GM21723 (cell line): ENCODE results near the gene PLEKHA8.

Source experiments
- ATAC-seq: cut with Tn5 transposase; IDR thresholded peaks from one replicate; pipeline ENCODE4 v1.9.1; 2021; ENCODE audit warnings: mild to moderate bottlenecking, moderate library complexity; ENCODE audit not compliant: unreplicated experiment

The PLEKHA8 gene

GRCh38 chr7:30022991-30023390 lies 5.2 kb upstream of the PLEKHA8 start:
- no peak for ATAC-seq

- no peak for ATAC-seq
Measured at GRCh38 chr7:30023524-30023923, 4.7 kb upstream of the PLEKHA8 start.

- ATAC-seq: peak; percentile 77
Measured at GRCh38 chr7:30026229-30027064, 1.8 kb upstream of the PLEKHA8 start, which contains the start of gene FKBP14. FKBP14 (minus strand) TSS chr7:30026702; CDS start chr7:30026508, 194 bp downstream.

GRCh38 chr7:30027065-30027456 lies 1.2 kb upstream of the PLEKHA8 start:
- peak; percentile 20 for ATAC-seq

- ATAC-seq: peak; percentile 4
Measured at GRCh38 chr7:30027740-30028215, 434 bp upstream of the PLEKHA8 start.

GRCh38 chr7:30028749-30029635 lies 780 bp downstream of the PLEKHA8 start:
- peak; percentile 21 for ATAC-seq

GRCh38 chr7:30029696-30030095 lies 1.5 kb downstream of the PLEKHA8 start:
- ATAC-seq: no peak

- ATAC-seq: no peak
Measured at GRCh38 chr7:30032310-30033125, 4.3 kb downstream of the PLEKHA8 start.

GRCh38 chr7:30034501-30034900 lies 6.3 kb downstream of the PLEKHA8 start:
- ATAC-seq: no peak

GRCh38 chr7:30036220-30036619 lies 8.0 kb downstream of the PLEKHA8 start:
- ATAC-seq: no peak

- no peak for ATAC-seq
Measured at GRCh38 chr7:30038196-30038980, 10.2 kb downstream of the PLEKHA8 start.

- ATAC-seq: no peak
Measured at GRCh38 chr7:30040938-30041337, 12.7 kb downstream of the PLEKHA8 start.

GRCh38 chr7:30041526-30042269 lies 13.5 kb downstream of the PLEKHA8 start:
- ATAC-seq: no peak

- no peak for ATAC-seq
Measured at GRCh38 chr7:30046127-30046770, 18.0 kb downstream of the PLEKHA8 start.

- ATAC-seq: no peak
Measured at GRCh38 chr7:30047124-30047523, 18.9 kb downstream of the PLEKHA8 start.

GRCh38 chr7:30048582-30048981 lies 20.4 kb downstream of the PLEKHA8 start:
- ATAC-seq: no peak

GRCh38 chr7:30049173-30049572 lies 21.0 kb downstream of the PLEKHA8 start:
- no peak for ATAC-seq

- no peak for ATAC-seq
Measured at GRCh38 chr7:30053068-30053467, 24.9 kb downstream of the PLEKHA8 start.

- no peak for ATAC-seq
Measured at GRCh38 chr7:30057741-30058140, 29.5 kb downstream of the PLEKHA8 start.
